ENCODE data around the gene SEPTIN8.
A peak's percentile ranks its signal among the peaks of the same experiment; 100 is the strongest.

The SEPTIN8 gene

GRCh38 chr5:132756542-132756941, 20.5 kb downstream of the SEPTIN8 start:
- in situ Hi-C loops (cut with MboI; ENCODE audit: low pct_unique_long_range_greater_than_20kb, low sequenced_read_pairs): no loop called here
- no peak for DNase-seq

GRCh38 chr5:132754947-132755346, 22.1 kb downstream of the SEPTIN8 start:
- in situ Hi-C loops (cut with MboI; ENCODE audit: low pct_unique_long_range_greater_than_20kb, low sequenced_read_pairs): no loop called here
- peak; percentile 59 for DNase-seq

- DNase-seq: no peak
- in situ Hi-C loops (cut with MboI; ENCODE audit: low pct_unique_long_range_greater_than_20kb, low sequenced_read_pairs): no loop called here
Observed at GRCh38 chr5:132754111-132754510, 22.9 kb downstream of the SEPTIN8 start.

- DNase-seq: peak; percentile 19
- in situ Hi-C loops (cut with MboI; ENCODE audit: low pct_unique_long_range_greater_than_20kb, low sequenced_read_pairs): no loop called here
Observed at GRCh38 chr5:132753135-132753987, 23.7 kb downstream of the SEPTIN8 start.

- in situ Hi-C loops (cut with MboI; ENCODE audit: low pct_unique_long_range_greater_than_20kb, low sequenced_read_pairs): no loop called here
- DNase-seq: no peak
Observed at GRCh38 chr5:132752581-132753125, 24.4 kb downstream of the SEPTIN8 start.

GRCh38 chr5:132751971-132752580, 25.0 kb downstream of the SEPTIN8 start:
- in situ Hi-C loops (cut with MboI; ENCODE audit: low pct_unique_long_range_greater_than_20kb, low sequenced_read_pairs): no loop called here
- DNase-seq: no peak

- DNase-seq: no peak
- in situ Hi-C loops (cut with MboI; ENCODE audit: low pct_unique_long_range_greater_than_20kb, low sequenced_read_pairs): no loop called here
Observed at GRCh38 chr5:132751444-132751843, 25.6 kb downstream of the SEPTIN8 start.

- no peak for DNase-seq
- in situ Hi-C loops (cut with MboI; ENCODE audit: low pct_unique_long_range_greater_than_20kb, low sequenced_read_pairs): no loop called here
Observed at GRCh38 chr5:132750471-132751230, 26.4 kb downstream of the SEPTIN8 start.

- DNase-seq: no peak
- in situ Hi-C loops (cut with MboI; ENCODE audit: low pct_unique_long_range_greater_than_20kb, low sequenced_read_pairs): no loop called here
Observed at GRCh38 chr5:132749506-132749905, 27.5 kb downstream of the SEPTIN8 start.

- in situ Hi-C loops (cut with MboI; ENCODE audit: low pct_unique_long_range_greater_than_20kb, low sequenced_read_pairs): no loop called here
- DNase-seq: no peak
Observed at GRCh38 chr5:132748522-132749000, 28.5 kb downstream of the SEPTIN8 start.

GRCh38 chr5:132747616-132748440, 29.2 kb downstream of the SEPTIN8 start:
- in situ Hi-C loops (cut with MboI; ENCODE audit: low pct_unique_long_range_greater_than_20kb, low sequenced_read_pairs): no loop called here
- no peak for DNase-seq

- no peak for DNase-seq
- in situ Hi-C loops (cut with MboI; ENCODE audit: low pct_unique_long_range_greater_than_20kb, low sequenced_read_pairs): no loop called here
Observed at GRCh38 chr5:132746954-132747615, 30.0 kb downstream of the SEPTIN8 start, which contains the start of gene CCNI2. TSS of gene CCNI2 (plus strand) at chr5:132747426. CDS start at chr5:132747496, 70 bp downstream.

- DNase-seq: no peak
- in situ Hi-C loops (cut with MboI; ENCODE audit: low pct_unique_long_range_greater_than_20kb, low sequenced_read_pairs): no loop called here
Observed at GRCh38 chr5:132746592-132746953, 30.5 kb downstream of the SEPTIN8 start.

GRCh38 chr5:132744659-132745058, 32.4 kb downstream of the SEPTIN8 start:
- no peak for DNase-seq
- in situ Hi-C loops (cut with MboI; ENCODE audit: low pct_unique_long_range_greater_than_20kb, low sequenced_read_pairs): no loop called here

- in situ Hi-C loops (cut with MboI; ENCODE audit: low pct_unique_long_range_greater_than_20kb, low sequenced_read_pairs): no loop called here
- no peak for DNase-seq
Observed at GRCh38 chr5:132742626-132743025, 34.4 kb downstream of the SEPTIN8 start.

GRCh38 chr5:132742158-132742557, 34.9 kb downstream of the SEPTIN8 start:
- in situ Hi-C loops (cut with MboI; ENCODE audit: low pct_unique_long_range_greater_than_20kb, low sequenced_read_pairs): no loop called here

GRCh38 chr5:132739232-132739631, 37.8 kb downstream of the SEPTIN8 start:
- in situ Hi-C loops (cut with MboI; ENCODE audit: low pct_unique_long_range_greater_than_20kb, low sequenced_read_pairs): no loop called here
- no peak for DNase-seq

More at GRCh38 chr5:132742158-132742557, 34.9 kb downstream of the SEPTIN8 start:
- no peak for DNase-seq

- in situ Hi-C loops (cut with MboI; ENCODE audit: low pct_unique_long_range_greater_than_20kb, low sequenced_read_pairs): no loop called here
- no peak for DNase-seq
Observed at GRCh38 chr5:132737982-132738681, 38.9 kb downstream of the SEPTIN8 start.

Data from KBM-7 (cell line).